HepG2 (cell line): ENCODE measurements around the gene RALY. TPM values are rescaled to one million over a fixed set of nuclear protein-coding genes. Genes with fewer than 3 reads are reported as not detected.

Experiments used
- ASH2L ChIP-seq: fragments of 300-600, 200-600 bp; sonication (generic); IDR thresholded peaks from 2 replicates; pipeline ENCODE4 v1.7.0; 2017; ENCODE audit warnings: low read depth, mild to moderate bottlenecking, moderate library complexity, mixed read lengths, low read length; ENCODE audit not compliant: insufficient read length
- BHLHE40 ChIP-seq: IDR thresholded peaks from 2 replicates; pipeline ENCODE4 v1.6.1; 2011; ENCODE audit warnings: low read length, improper control_type of control experiment
- CBFB ChIP-seq: sonication (generic); formaldehyde crosslinking; IDR thresholded peaks from 2 replicates; pipeline ENCODE4 v1.4.0; 2020; ENCODE audit warnings: missing genetic modification reagents
- DNMT3B ChIP-seq: conservative IDR thresholded peaks from 2 replicates; pipeline ENCODE4 v1.6.1; 2016; ENCODE audit warnings: missing biosample characterization, control low read depth
- DPF2 ChIP-seq: sonication (generic); formaldehyde crosslinking; IDR thresholded peaks from 2 replicates; pipeline ENCODE4 v1.4.0; 2020; ENCODE audit warnings: mild to moderate bottlenecking, low read depth, missing genetic modification reagents, borderline replicate concordance
- IRF2 ChIP-seq: IDR thresholded peaks from 2 replicates; pipeline ENCODE4 v1.6.1; 2018; ENCODE audit warnings: missing genetic modification reagents, missing compliant biosample characterization
- MIER2 ChIP-seq: IDR thresholded peaks from 2 replicates; pipeline ENCODE4 v1.6.1; 2016; ENCODE audit warnings: missing biosample characterization, missing genetic modification reagents
- POLR2AphosphoS5 ChIP-seq: IDR thresholded peaks from 2 replicates; pipeline ENCODE4 v1.6.1; 2012; ENCODE audit warnings: low read depth, low read length
- SP2 ChIP-seq: sonication (generic); formaldehyde crosslinking; IDR thresholded peaks from 2 replicates; pipeline ENCODE4 v1.5.1; 2020; ENCODE audit warnings: mild to moderate bottlenecking, missing genetic modification reagents
- U2AF1 ChIP-seq: fragments of 200-400 bp; formaldehyde crosslinking; optimal IDR thresholded peaks from 2 replicates; pipeline ENCODE3; 2017; ENCODE audit warnings: mild to moderate bottlenecking, low read depth, low read length
- WIZ ChIP-seq: sonication (generic); formaldehyde crosslinking; IDR thresholded peaks from 2 replicates; pipeline ENCODE4 v1.5.1; 2020; ENCODE audit warnings: mild to moderate bottlenecking, missing genetic modification reagents
- ZNF138 ChIP-seq: sonication (generic); formaldehyde crosslinking; IDR thresholded peaks from 2 replicates; pipeline ENCODE4 v1.5.0; 2020; ENCODE audit warnings: mild to moderate bottlenecking, low read depth, missing genetic modification reagents
- ZNF263 ChIP-seq: sonication (generic); formaldehyde crosslinking; IDR thresholded peaks from 2 replicates; pipeline ENCODE4 v1.4.0; 2020; ENCODE audit warnings: missing genetic modification reagents
- ZNF33B ChIP-seq: sonication (generic); formaldehyde crosslinking; IDR thresholded peaks from 2 replicates; pipeline ENCODE4 v1.5.1; 2020; ENCODE audit warnings: mild to moderate bottlenecking, missing genetic modification reagents
- ZNF670 ChIP-seq: sonication (generic); formaldehyde crosslinking; IDR thresholded peaks from 2 replicates; pipeline ENCODE4 v1.8.0; 2022; ENCODE audit warnings: mild to moderate bottlenecking, missing genetic modification reagents, borderline replicate concordance
- ZNF850 ChIP-seq: sonication (generic); formaldehyde crosslinking; conservative IDR thresholded peaks from 2 replicates; pipeline ENCODE4 v1.9.0; 2021; ENCODE audit warnings: mild to moderate bottlenecking, missing genetic modification reagents
- ZSCAN9 ChIP-seq: IDR thresholded peaks from 2 replicates; pipeline ENCODE4 v1.6.1; 2016; ENCODE audit warnings: borderline replicate concordance
- polyA plus RNA-seq, 8 experiments: library from polyadenylated mRNA; depleted of rRNA in 3 of 8; stranded (reverse) in 7 of 8; unstranded in 1 of 8; fragments of >200 nt; fragmentation: Illumina TruSeq in 4 of 8; extraction: Trizol in 4 of 8; gene quantifications; 2 replicates each; pipeline versions ENCODE4 v1.2.1 to v1.2.3, GENCODE V29; 2011 to 2016; ENCODE audit warnings: low read depth in 4 of 8, missing spikeins in 1 of 8, mixed read lengths in 1 of 8; ENCODE audit not compliant: insufficient read depth in 1 of 8
- total RNA-seq, 5 experiments: library from RNA; depleted of rRNA; stranded (reverse); fragments of >200 nt; fragmentation: Illumina TruSeq; extraction: Trizol; gene quantifications; 2 replicates each; pipeline ENCODE4 v1.2.3, GENCODE V29; 2016; ENCODE audit warnings: low read depth in 1 of 5
- TF ChIP-seq, protein P1 (sequence below): sonication (generic); formaldehyde crosslinking; IDR thresholded peaks from 2 replicates; pipeline ENCODE4 v1.4.0; 2020; ENCODE audit warnings: missing genetic modification reagents, borderline replicate concordance
- TF ChIP-seq, protein P2 (sequence below): sonication (generic); formaldehyde crosslinking; IDR thresholded peaks from 2 replicates; pipeline ENCODE4 v1.5.1; 2020; ENCODE audit warnings: mild to moderate bottlenecking, missing genetic modification reagents, borderline replicate concordance
- TF ChIP-seq, protein P3 (sequence below): sonication (generic); formaldehyde crosslinking; IDR thresholded peaks from 2 replicates; pipeline ENCODE4 v1.5.0; 2020; ENCODE audit warnings: missing genetic modification reagents, mild to moderate bottlenecking, borderline replicate concordance

Gene RALY
- total and polyA plus RNA-seq, 2 of the 13 experiments (the other 11 are each of a cell fraction or from before 2014, with no cell fraction given), result 178 to 186 TPM

- peak; percentile 87 for TF ChIP-seq ZSCAN9 (CRISPR knock-in tag)
- peak; percentile 81 for TF ChIP-seq ZNF263
- TF ChIP-seq ASH2L, result peak; percentile 98
- TF ChIP-seq ZNF138 (CRISPR knock-in tag), result peak; percentile 94; the same call in 1 of the 2 replicates
- TF ChIP-seq, protein P1, sequence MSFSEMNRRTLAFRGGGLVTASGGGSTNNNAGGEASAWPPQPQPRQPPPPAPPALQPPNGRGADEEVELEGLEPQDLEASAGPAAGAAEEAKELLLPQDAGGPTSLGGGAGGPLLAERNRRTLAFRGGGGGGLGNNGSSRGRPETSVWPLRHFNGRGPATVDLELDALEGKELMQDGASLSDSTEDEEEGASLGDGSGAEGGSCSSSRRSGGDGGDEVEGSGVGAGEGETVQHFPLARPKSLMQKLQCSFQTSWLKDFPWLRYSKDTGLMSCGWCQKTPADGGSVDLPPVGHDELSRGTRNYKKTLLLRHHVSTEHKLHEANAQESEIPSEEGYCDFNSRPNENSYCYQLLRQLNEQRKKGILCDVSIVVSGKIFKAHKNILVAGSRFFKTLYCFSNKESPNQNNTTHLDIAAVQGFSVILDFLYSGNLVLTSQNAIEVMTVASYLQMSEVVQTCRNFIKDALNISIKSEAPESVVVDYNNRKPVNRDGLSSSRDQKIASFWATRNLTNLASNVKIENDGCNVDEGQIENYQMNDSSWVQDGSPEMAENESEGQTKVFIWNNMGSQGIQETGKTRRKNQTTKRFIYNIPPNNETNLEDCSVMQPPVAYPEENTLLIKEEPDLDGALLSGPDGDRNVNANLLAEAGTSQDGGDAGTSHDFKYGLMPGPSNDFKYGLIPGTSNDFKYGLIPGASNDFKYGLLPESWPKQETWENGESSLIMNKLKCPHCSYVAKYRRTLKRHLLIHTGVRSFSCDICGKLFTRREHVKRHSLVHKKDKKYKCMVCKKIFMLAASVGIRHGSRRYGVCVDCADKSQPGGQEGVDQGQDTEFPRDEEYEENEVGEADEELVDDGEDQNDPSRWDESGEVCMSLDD, result peak; percentile 39; the same call in 1 of the 2 replicates
- TF ChIP-seq IRF2 (CRISPR knock-in tag), result peak; percentile 99
- TF ChIP-seq U2AF1, result peak; percentile 76
- TF ChIP-seq SP2 (CRISPR knock-in tag), result no peak
- TF ChIP-seq BHLHE40, result no peak
- peak; percentile 94 for TF ChIP-seq ZNF670 (CRISPR knock-in tag)
- TF ChIP-seq CBFB (CRISPR knock-in tag), result peak; percentile 86
- TF ChIP-seq DPF2 (CRISPR knock-in tag), result peak; percentile 13; the same call in 1 of the 2 replicates
- TF ChIP-seq, protein P2, sequence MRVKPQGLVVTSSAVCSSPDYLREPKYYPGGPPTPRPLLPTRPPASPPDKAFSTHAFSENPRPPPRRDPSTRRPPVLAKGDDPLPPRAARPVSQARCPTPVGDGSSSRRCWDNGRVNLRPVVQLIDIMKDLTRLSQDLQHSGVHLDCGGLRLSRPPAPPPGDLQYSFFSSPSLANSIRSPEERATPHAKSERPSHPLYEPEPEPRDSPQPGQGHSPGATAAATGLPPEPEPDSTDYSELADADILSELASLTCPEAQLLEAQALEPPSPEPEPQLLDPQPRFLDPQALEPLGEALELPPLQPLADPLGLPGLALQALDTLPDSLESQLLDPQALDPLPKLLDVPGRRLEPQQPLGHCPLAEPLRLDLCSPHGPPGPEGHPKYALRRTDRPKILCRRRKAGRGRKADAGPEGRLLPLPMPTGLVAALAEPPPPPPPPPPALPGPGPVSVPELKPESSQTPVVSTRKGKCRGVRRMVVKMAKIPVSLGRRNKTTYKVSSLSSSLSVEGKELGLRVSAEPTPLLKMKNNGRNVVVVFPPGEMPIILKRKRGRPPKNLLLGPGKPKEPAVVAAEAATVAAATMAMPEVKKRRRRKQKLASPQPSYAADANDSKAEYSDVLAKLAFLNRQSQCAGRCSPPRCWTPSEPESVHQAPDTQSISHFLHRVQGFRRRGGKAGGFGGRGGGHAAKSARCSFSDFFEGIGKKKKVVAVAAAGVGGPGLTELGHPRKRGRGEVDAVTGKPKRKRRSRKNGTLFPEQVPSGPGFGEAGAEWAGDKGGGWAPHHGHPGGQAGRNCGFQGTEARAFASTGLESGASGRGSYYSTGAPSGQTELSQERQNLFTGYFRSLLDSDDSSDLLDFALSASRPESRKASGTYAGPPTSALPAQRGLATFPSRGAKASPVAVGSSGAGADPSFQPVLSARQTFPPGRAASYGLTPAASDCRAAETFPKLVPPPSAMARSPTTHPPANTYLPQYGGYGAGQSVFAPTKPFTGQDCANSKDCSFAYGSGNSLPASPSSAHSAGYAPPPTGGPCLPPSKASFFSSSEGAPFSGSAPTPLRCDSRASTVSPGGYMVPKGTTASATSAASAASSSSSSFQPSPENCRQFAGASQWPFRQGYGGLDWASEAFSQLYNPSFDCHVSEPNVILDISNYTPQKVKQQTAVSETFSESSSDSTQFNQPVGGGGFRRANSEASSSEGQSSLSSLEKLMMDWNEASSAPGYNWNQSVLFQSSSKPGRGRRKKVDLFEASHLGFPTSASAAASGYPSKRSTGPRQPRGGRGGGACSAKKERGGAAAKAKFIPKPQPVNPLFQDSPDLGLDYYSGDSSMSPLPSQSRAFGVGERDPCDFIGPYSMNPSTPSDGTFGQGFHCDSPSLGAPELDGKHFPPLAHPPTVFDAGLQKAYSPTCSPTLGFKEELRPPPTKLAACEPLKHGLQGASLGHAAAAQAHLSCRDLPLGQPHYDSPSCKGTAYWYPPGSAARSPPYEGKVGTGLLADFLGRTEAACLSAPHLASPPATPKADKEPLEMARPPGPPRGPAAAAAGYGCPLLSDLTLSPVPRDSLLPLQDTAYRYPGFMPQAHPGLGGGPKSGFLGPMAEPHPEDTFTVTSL (CRISPR knock-in tag), result peak; percentile 74; the same call in 1 of the 2 replicates
- TF ChIP-seq, protein P3, sequence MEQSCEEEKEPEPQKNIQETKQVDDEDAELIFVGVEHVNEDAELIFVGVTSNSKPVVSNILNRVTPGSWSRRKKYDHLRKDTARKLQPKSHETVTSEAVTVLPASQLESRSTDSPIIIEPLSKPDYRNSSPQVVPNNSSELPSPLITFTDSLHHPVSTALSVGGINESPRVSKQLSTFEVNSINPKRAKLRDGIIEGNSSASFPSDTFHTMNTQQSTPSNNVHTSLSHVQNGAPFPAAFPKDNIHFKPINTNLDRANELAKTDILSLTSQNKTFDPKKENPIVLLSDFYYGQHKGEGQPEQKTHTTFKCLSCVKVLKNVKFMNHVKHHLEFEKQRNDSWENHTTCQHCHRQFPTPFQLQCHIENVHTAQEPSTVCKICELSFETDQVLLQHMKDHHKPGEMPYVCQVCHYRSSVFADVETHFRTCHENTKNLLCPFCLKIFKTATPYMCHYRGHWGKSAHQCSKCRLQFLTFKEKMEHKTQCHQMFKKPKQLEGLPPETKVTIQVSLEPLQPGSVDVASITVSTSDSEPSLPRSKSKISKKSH, result peak; percentile 89
- peak; percentile 98 for TF ChIP-seq POLR2AphosphoS5
- TF ChIP-seq ZNF33B (CRISPR knock-in tag), result peak; percentile 19; the same call in 1 of the 2 replicates
- no peak; the same call in 1 of the 2 replicates for TF ChIP-seq DNMT3B (CRISPR knock-in tag)
- peak; percentile 94; the same call in 1 of the 2 replicates for TF ChIP-seq ZNF850
- peak; percentile 98 for TF ChIP-seq WIZ (CRISPR knock-in tag)
- no peak for TF ChIP-seq MIER2 (CRISPR knock-in tag)
Observed at GRCh38 chr20:34111702-34112599, 118.2 kb downstream of the RALY start, which contains the start of gene EIF2S2 (continued).
